ENCODE measurements around the gene H2BW1. TPM values are rescaled to one million over a fixed set of nuclear protein-coding genes. Genes with fewer than 3 reads are reported as not detected.
"Not testable (repeated sequence)": the region's sequence is repeated elsewhere in the genome, so short reads cannot be mapped to it uniquely, and the experiment has no call there.

The H2BW1 gene
- polyA plus RNA-seq (2012; ENCODE audit: low read depth, missing spikeins), result not detected

GRCh38 chrX:104013606-104014005 lies at the start of gene H2BW1:
H2BW1 (minus strand) TSS chrX:104013708; CDS start chrX:104013576, 132 bp downstream.
- TF ChIP-seq POLR2A (IDR thresholded peaks at IDR 0.05; ENCODE audit: low read depth, low read length) (no peak), SPI1 (IDR thresholded peaks at IDR 0.05; ENCODE audit: low read depth, low read length) (no peak), POLR2AphosphoS5 (IDR thresholded peaks at IDR 0.05; ENCODE audit: low read depth, low read length) (no peak)
- no peak for FAIRE-seq
- no peak for DNase-seq (ENCODE audit: insufficient read length, low spot score)

DNA sequence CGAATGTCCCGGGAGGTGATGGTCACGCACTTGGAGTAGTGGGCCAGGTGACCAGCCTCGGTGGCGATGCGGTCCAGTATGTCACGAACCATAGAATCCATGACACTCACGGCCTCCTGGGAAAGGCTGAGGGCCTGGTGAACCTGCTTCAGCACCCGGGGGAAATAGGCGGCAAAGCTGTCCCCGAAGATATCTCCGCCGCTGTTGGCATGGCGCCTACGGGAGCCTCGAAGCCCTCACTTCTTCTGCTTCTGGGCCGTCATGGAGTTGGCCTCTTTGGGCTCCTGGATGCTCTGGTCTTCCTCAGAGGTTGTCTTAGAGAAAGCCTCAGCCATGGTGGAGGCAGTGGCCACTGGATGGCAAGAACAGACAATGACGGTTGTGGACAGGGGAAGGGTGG lies 49.1 kb upstream of the H2BW1 start:
- not testable (repeated sequence) for DNase-seq (ENCODE audit: insufficient read length, low spot score); FAIRE-seq

GRCh38 chrX:104054956-104055355 lies 41.4 kb upstream of the H2BW1 start:
- FAIRE-seq, result peak; percentile 26
- not testable (repeated sequence) for DNase-seq (ENCODE audit: insufficient read length, low spot score)

GRCh38 chrX:104047171-104047570 lies 33.7 kb upstream of the H2BW1 start:
- FAIRE-seq, result no peak
- DNase-seq (ENCODE audit: insufficient read length, low spot score), result no peak
- no peak for TF ChIP-seq POU2F2 (IDR thresholded peaks at IDR 0.05; ENCODE audit: low read depth, low read length)
- TF ChIP-seq PAX5 (IDR thresholded peaks at IDR 0.05; ENCODE audit: insufficient read depth, low read length, severe bottlenecking), result no peak
- TF ChIP-seq POLR2A (IDR thresholded peaks at IDR 0.05; ENCODE audit: low read depth, low read length), result no peak
- no peak for TF ChIP-seq SPI1 (IDR thresholded peaks at IDR 0.05; ENCODE audit: low read depth, low read length)
- TF ChIP-seq POLR2AphosphoS5 (IDR thresholded peaks at IDR 0.05; ENCODE audit: low read depth, low read length), result no peak
- no peak for TF ChIP-seq TAF1 (IDR thresholded peaks at IDR 0.05; ENCODE audit: low read depth, low read length)

DNA sequence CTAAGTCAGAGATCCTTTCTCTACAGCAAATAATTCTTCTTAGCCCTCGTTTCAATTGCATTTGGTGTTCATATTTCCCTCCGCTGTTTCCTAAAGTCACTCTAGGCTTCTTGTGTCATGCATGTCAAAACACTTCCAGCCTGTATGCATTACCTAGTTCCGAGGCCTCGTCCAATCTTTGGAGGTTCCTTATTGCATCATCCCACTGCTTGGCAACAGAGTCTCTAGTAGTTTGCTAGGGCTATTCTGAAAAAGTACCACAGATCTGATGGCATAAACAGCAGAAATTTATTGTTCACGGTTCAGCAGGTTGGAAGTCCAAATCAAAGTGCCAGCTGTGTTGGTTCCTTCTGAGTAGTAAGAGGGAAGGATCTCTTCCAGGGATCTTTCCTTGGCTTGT lies 32.1 kb upstream of the H2BW1 start:
- no peak for TF ChIP-seq POLR2A (IDR thresholded peaks at IDR 0.05; ENCODE audit: low read depth, low read length)
- TF ChIP-seq PAX5 (IDR thresholded peaks at IDR 0.05; ENCODE audit: insufficient read depth, low read length, severe bottlenecking), result no peak
- TF ChIP-seq TAF1 (IDR thresholded peaks at IDR 0.05; ENCODE audit: low read depth, low read length), result no peak
- no peak for TF ChIP-seq POU2F2 (IDR thresholded peaks at IDR 0.05; ENCODE audit: low read depth, low read length)
- TF ChIP-seq SPI1 (IDR thresholded peaks at IDR 0.05; ENCODE audit: low read depth, low read length), result no peak
- no peak for TF ChIP-seq POLR2AphosphoS5 (IDR thresholded peaks at IDR 0.05; ENCODE audit: low read depth, low read length)
- no peak for FAIRE-seq
- no peak for DNase-seq (ENCODE audit: insufficient read length, low spot score)

- no peak for DNase-seq (ENCODE audit: insufficient read length, low spot score)
- no peak for FAIRE-seq
- no peak for TF ChIP-seq SPI1 (IDR thresholded peaks at IDR 0.05; ENCODE audit: low read depth, low read length)
- TF ChIP-seq POU2F2 (IDR thresholded peaks at IDR 0.05; ENCODE audit: low read depth, low read length), result no peak
- no peak for TF ChIP-seq POLR2AphosphoS5 (IDR thresholded peaks at IDR 0.05; ENCODE audit: low read depth, low read length)
- TF ChIP-seq TAF1 (IDR thresholded peaks at IDR 0.05; ENCODE audit: low read depth, low read length), result no peak
- no peak for TF ChIP-seq POLR2A (IDR thresholded peaks at IDR 0.05; ENCODE audit: low read depth, low read length)
- no peak for TF ChIP-seq PAX5 (IDR thresholded peaks at IDR 0.05; ENCODE audit: insufficient read depth, low read length, severe bottlenecking)
These were observed 27.5 kb upstream of the H2BW1 start for GRCh38 chrX:104041003-104041402.

DNA sequence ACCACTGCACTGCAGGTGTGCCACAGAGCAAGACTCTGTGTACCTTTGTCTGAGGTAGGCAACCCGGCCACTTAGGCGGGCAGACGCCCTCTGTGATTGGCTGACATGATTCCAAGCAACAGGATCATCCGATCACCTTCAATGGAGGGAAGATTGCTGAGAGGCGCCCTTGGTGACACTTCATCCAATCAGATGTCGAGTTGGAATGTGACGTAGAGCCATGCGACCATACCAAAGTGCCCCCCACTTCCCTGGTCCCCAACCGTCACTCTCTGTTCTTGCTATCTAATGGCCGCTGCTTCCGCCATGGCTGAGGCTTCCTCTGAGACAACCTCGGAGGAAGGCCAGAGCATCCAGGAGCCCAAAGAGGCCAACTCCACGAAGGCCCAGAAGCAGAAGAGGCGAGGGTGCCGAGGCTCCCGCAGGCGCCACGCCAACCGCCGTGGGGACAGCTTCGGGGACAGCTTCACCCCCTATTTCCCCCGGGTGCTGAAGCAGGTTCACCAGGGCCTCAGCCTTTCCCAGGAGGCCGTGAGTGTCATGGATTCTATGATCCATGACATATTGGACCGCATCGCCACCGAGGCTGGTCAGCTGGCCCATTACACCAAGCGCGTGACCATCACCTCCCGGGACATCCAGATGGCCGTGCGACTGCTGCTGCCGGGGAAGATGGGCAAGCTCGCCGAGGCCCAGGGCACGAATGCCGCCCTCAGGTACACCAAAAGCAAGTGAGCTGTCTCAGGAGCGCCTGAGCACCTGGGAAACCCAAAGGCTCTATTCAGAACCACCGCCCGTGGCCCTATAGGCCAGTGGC lies 26.4 kb upstream of the H2BW1 start, which contains the start of gene H2BW2:
Gene H2BW2 (plus strand): TSS at position 268 of the 817 bp plus-strand sequence. CDS start 39 bp downstream, at position 307.
- FAIRE-seq, result no peak
- no peak for DNase-seq (ENCODE audit: insufficient read length, low spot score)

DNA sequence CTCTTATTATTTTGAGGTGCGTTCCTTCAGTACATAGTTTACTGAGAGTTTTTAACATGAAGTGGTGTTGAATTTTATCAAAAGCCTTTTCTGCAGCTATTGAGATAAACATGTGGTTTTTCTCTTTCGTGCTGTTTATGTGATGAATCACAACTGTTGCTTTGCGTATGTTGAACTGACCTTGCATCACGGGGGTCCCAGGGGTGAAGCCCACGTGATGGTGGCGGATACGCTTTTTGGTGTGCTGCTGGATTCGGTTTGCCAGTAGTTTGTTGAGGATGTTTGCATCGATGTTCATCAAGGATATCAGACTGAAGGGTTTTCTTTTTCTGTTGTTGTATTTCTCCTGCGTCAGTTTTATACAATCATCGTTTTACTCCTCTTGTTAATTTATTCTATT lies 4.6 kb upstream of the H2BW1 start:
- TF ChIP-seq TAF1 (IDR thresholded peaks at IDR 0.05; ENCODE audit: low read depth, low read length), result no peak
- no peak for TF ChIP-seq PAX5 (IDR thresholded peaks at IDR 0.05; ENCODE audit: insufficient read depth, low read length, severe bottlenecking)
- no peak for TF ChIP-seq SPI1 (IDR thresholded peaks at IDR 0.05; ENCODE audit: low read depth, low read length)
- TF ChIP-seq POLR2A (IDR thresholded peaks at IDR 0.05; ENCODE audit: low read depth, low read length), result no peak
- TF ChIP-seq POLR2AphosphoS5 (IDR thresholded peaks at IDR 0.05; ENCODE audit: low read depth, low read length), result no peak
- DNase-seq (ENCODE audit: insufficient read length, low spot score) (no peak), FAIRE-seq (no peak)

More for the DNA sequence above, 26.4 kb upstream of the H2BW1 start, which contains the start of gene H2BW2:
- no peak for TF ChIP-seq SPI1 (IDR thresholded peaks at IDR 0.05; ENCODE audit: low read depth, low read length)
- no peak for TF ChIP-seq TAF1 (IDR thresholded peaks at IDR 0.05; ENCODE audit: low read depth, low read length)
- no peak for TF ChIP-seq PAX5 (IDR thresholded peaks at IDR 0.05; ENCODE audit: insufficient read depth, low read length, severe bottlenecking)
- TF ChIP-seq POU2F2 (IDR thresholded peaks at IDR 0.05; ENCODE audit: low read depth, low read length), result no peak
- TF ChIP-seq POLR2AphosphoS5 (IDR thresholded peaks at IDR 0.05; ENCODE audit: low read depth, low read length), result no peak
- no peak for TF ChIP-seq POLR2A (IDR thresholded peaks at IDR 0.05; ENCODE audit: low read depth, low read length)

DNA sequence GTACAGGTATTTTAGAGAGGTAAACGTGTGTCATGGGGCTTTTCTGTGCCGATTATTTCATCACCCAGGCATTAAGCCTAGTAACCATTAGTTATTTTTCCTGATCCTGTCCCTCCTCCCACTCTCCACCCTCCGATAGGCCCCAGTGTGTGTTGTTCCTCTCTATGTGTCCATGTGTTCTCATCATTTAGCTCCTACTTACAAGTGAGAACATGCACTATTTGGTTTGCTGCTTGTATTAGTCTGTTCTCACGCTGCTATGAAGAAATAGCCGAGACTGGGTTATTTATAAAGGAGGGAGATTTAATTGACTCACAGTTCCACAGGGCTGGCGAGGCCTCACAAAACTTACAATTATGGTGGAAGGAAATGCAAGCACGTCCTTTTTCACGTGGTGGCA lies 2.1 kb upstream of the H2BW1 start:
- DNase-seq (ENCODE audit: insufficient read length, low spot score); FAIRE-seq: not testable (repeated sequence)

- DNase-seq (ENCODE audit: insufficient read length, low spot score) (no peak), FAIRE-seq (no peak)
- TF ChIP-seq TAF1 (IDR thresholded peaks at IDR 0.05; ENCODE audit: low read depth, low read length) (no peak), PAX5 (IDR thresholded peaks at IDR 0.05; ENCODE audit: insufficient read depth, low read length, severe bottlenecking) (no peak), POLR2A (IDR thresholded peaks at IDR 0.05; ENCODE audit: low read depth, low read length) (no peak), POLR2AphosphoS5 (IDR thresholded peaks at IDR 0.05; ENCODE audit: low read depth, low read length) (no peak), SPI1 (IDR thresholded peaks at IDR 0.05; ENCODE audit: low read depth, low read length) (no peak)
These were observed 350 bp downstream of the H2BW1 start for GRCh38 chrX:104013158-104013557.

- FAIRE-seq (no peak), DNase-seq (ENCODE audit: insufficient read length, low spot score) (no peak)
- TF ChIP-seq POLR2AphosphoS5 (IDR thresholded peaks at IDR 0.05; ENCODE audit: low read depth, low read length), result no peak
- no peak for TF ChIP-seq PAX5 (IDR thresholded peaks at IDR 0.05; ENCODE audit: insufficient read depth, low read length, severe bottlenecking)
- TF ChIP-seq POU2F2 (IDR thresholded peaks at IDR 0.05; ENCODE audit: low read depth, low read length), result no peak
These were observed 4.7 kb downstream of the H2BW1 start for GRCh38 chrX:104008831-104009230.
